Fibroblast of lung (primary cell): ENCODE data around the gene CD47.

Experiments
- EZH2 ChIP-seq: IDR thresholded peaks from 2 replicates; pipeline ENCODE4 v1.5.1; 2012; ENCODE audit warnings: low read length, control low read depth, mild to moderate bottlenecking; ENCODE audit errors: missing control alignments
- TF ChIP-seq, protein P1 (sequence below), 2 donors: IDR thresholded peaks in 1 of 2; conservative IDR thresholded peaks in 1 of 2; 1 replicate in 1 of 2; 2 replicates in 1 of 2; pipeline ENCODE4 v1.5.1; 2011 to 2012; ENCODE audit warnings: low read length in 2 of 2, control low read depth in 1 of 2, inconsistent platforms in 1 of 2, low read depth in 1 of 2, mild to moderate bottlenecking in 1 of 2

GRCh38 chr3:108090701-108091497 lies at the start of gene CD47:
- TF ChIP-seq, protein P1, sequence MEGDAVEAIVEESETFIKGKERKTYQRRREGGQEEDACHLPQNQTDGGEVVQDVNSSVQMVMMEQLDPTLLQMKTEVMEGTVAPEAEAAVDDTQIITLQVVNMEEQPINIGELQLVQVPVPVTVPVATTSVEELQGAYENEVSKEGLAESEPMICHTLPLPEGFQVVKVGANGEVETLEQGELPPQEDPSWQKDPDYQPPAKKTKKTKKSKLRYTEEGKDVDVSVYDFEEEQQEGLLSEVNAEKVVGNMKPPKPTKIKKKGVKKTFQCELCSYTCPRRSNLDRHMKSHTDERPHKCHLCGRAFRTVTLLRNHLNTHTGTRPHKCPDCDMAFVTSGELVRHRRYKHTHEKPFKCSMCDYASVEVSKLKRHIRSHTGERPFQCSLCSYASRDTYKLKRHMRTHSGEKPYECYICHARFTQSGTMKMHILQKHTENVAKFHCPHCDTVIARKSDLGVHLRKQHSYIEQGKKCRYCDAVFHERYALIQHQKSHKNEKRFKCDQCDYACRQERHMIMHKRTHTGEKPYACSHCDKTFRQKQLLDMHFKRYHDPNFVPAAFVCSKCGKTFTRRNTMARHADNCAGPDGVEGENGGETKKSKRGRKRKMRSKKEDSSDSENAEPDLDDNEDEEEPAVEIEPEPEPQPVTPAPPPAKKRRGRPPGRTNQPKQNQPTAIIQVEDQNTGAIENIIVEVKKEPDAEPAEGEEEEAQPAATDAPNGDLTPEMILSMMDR (conservative IDR thresholded peaks at IDR 0.05 in 1 of 2, IDR thresholded peaks at IDR 0.05 in 1 of 2; ENCODE audit: low read depth in 1 of 2, low read length in 2 of 2) = no peak
- no peak for TF ChIP-seq EZH2
